Heart left ventricle (tissue), 16 donors: ENCODE results near the gene TMEM9. TPM values are rescaled to one million over a fixed set of nuclear protein-coding genes. Genes with fewer than 3 reads are reported as not detected.

Experiments used
- ATAC-seq, 4 donors: fragments of 200-7000 bp; cut with Tn5 transposase; one replicate each; pipeline ENCODE4 v1.9.1; 2020 to 2022; ENCODE audit warnings: moderate library complexity in 4 of 4, mild to moderate bottlenecking in 3 of 4, moderate number of reproducible peaks in 1 of 4
- DNase-seq, 5 donors: peaks; one replicate each; pipeline ENCODE4 v3.0.0-alpha.2; 2020
- H3K27ac ChIP-seq, 12 donors: fragments of 200-600 bp; sonication (generic) in 4 of 12; one replicate each; pipeline versions ENCODE4 v1.5.0 to v1.8.0; 2016 to 2022; ENCODE audit warnings: mild to moderate bottlenecking in 2 of 12
- H3K27me3 ChIP-seq, 9 donors: fragments of 200-600 bp; sonication (generic) in 2 of 9; one replicate each; pipeline versions ENCODE4 v1.5.1 to v1.8.0; 2016 to 2022; ENCODE audit warnings: mild to moderate bottlenecking in 3 of 9
- H3K36me3 ChIP-seq, 9 donors: fragments of 200-600 bp; sonication (generic) in 2 of 9; one replicate each; pipeline versions ENCODE4 v1.5.0 to v1.8.0; 2018 to 2022; ENCODE audit warnings: mild to moderate bottlenecking in 2 of 9
- H3K4me1 ChIP-seq, 12 donors: fragments of 200-600 bp; sonication (generic) in 4 of 12; one replicate each; pipeline versions ENCODE4 v1.5.0 to v1.8.0; 2016 to 2022; ENCODE audit warnings: mild to moderate bottlenecking in 3 of 12
- H3K4me3 ChIP-seq, 12 donors: fragments of 200-600 bp; sonication (generic) in 4 of 12; one replicate each; pipeline versions ENCODE4 v1.5.0 to v1.8.0; 2017 to 2022; ENCODE audit warnings: mild to moderate bottlenecking in 9 of 12, moderate library complexity in 4 of 12
- H3K9me3 ChIP-seq, 12 donors: fragments of 200-600 bp; sonication (generic) in 4 of 12; one replicate each; pipeline versions ENCODE4 v1.5.0 to v1.8.0; 2016 to 2022; ENCODE audit warnings: mild to moderate bottlenecking in 1 of 12
- CTCF ChIP-seq, 12 donors: fragments of 200-600 bp; sonication (generic) in 4 of 12; IDR thresholded peaks; one replicate each; pipeline versions ENCODE4 v1.5.0 to v1.8.0; 2018 to 2022; ENCODE audit warnings: antibody characterized with exemption in 12 of 12, mild to moderate bottlenecking in 5 of 12
- POLR2A ChIP-seq, 2 donors: fragments of 450-650 bp; IDR thresholded peaks; one replicate each; pipeline ENCODE4 v1.6.1; 2017; ENCODE audit warnings: antibody characterized with exemption in 2 of 2, mild to moderate bottlenecking in 2 of 2, moderate library complexity in 2 of 2
- WGBS, 4 donors: extraction: QIAGEN DNeasy Blood & Tissue Kit in 2 of 4; methylation state at CpG; one replicate each; pipeline versions ENCODE4 v1.1.5 to v1.1.7; 2013 to 2018; 5-methylcytosine and 5-hydroxymethylcytosine counted together
- intact Hi-C, 10 donors: fragments of 100-400 bp; cut with DNase I; formaldehyde crosslinking; loops; one replicate each; pipeline versions ENCODE4 v1.11.1 to v1.14.2; 2022
- polyA plus RNA-seq, 2 donors: library from polyadenylated mRNA; stranded (reverse); fragments of 200-250 nt; gene quantifications; one replicate each; pipeline ENCODE4 v1.2.3, GENCODE V29; 2013
- total RNA-seq, 9 donors: library from RNA; depleted of rRNA in 2 of 9; stranded (reverse); fragments of >200 nt in 2 of 9; fragmentation: NEBNext Ultra II Directional in 3 of 9; extraction: Animal tissue kit (Norgen Biotek cat#: 25700) in 3 of 9; gene quantifications; one replicate each; pipeline versions ENCODE4 v1.1.0 to v1.2.4, GENCODE V29; 2016 to 2023
- donor health status: ischemic (EF 13 %, LVEDD 7.1; RV severe dilation, severe dysfunction).
- donor health status: healthy with polysubstance abuse.
- donor health status: DM: no; HTN: yes; CAD: no.
- donor health status: DM: no; HTN: no; CAD: no.
- donor health status: ischemic (EF 25% LVEDD 6.9; RV normal size, moderate dysfunction).
- donor health status: ischemic (EF 25% LVEDD 5.7; RV mildly dilated, moderate dysfunction).
- donor health status: healthy.
- donor health status: DM: yes; HTN: yes; CAD: no.
- donor health status: ischemic (EF 35%, LVEDD 5.7; RV mildly dilated, moderate dysfunction).
- donor health status: nonischemic (EF 11% LVEDD 7.7; RV severe dilation, severe dysfunction).
- donor health status: DM: yes; HTN: yes; CAD: no.
- donor health status: PGD.
- donor health status: ischemic (EF 29% LVEDD 5.4; RV normal size, mild dysfunction).
- donor health status: nonischemic (EF 23%, LVEDD 6.1; RV moderate dilation, normal function).

The TMEM9 gene
- total and polyA plus RNA-seq, 11 donors = 22.4 to 42.9 (median 29.3) TPM

GRCh38 chr1:201146626-201147390 lies 7.5 kb downstream of the TMEM9 start:
- H3K27me3 ChIP-seq = no peaks in the 10 kb centered on the region
- H3K9me3 ChIP-seq = no peaks in the 10 kb centered on the region
- peaks cover 0 to 96% (median 86%) of the 10 kb centered on the region in 9 donors for H3K36me3 ChIP-seq
- H3K4me1 ChIP-seq = peaks cover 0 to 12% (median 0%) of the 10 kb centered on the region in 12 donors
- H3K4me3 ChIP-seq = no peak overlapping the region
- intact Hi-C loops = no loop called here
- H3K27ac ChIP-seq = no peak overlapping the region
- no peak for DNase-seq
- TF ChIP-seq POLR2A (IDR thresholded peaks at IDR 0.05) (no peak), CTCF (IDR thresholded peaks at IDR 0.05) (no peak)
- 88 to 95% (median 93%) methylated on average over 16 to 17 of the region's 17 CpGs for WGBS, 4 donors
- ATAC-seq = no peak

- no peak for TF ChIP-seq POLR2A (IDR thresholded peaks at IDR 0.05)
- no peak for TF ChIP-seq CTCF (IDR thresholded peaks at IDR 0.05)
- peaks cover 0 to 97% (median 84%) of the 10 kb centered on the region in 9 donors for H3K36me3 ChIP-seq
- H3K9me3 ChIP-seq = no peaks in the 10 kb centered on the region
- intact Hi-C loops = no loop called here
- ATAC-seq = no peak
- H3K27me3 ChIP-seq = no peaks in the 10 kb centered on the region
- no peak overlapping the region for H3K4me3 ChIP-seq
- DNase-seq = no peak
- no peak overlapping the region for H3K27ac ChIP-seq
- peaks cover 0 to 12% (median 0%) of the 10 kb centered on the region in 12 donors for H3K4me1 ChIP-seq
- WGBS, 4 donors = 86 to 96% (median 92%) methylated on average over 7 of the region's 7 CpGs
Observed at GRCh38 chr1:201145816-201146215, 8.5 kb downstream of the TMEM9 start.

GRCh38 chr1:201145132-201145531 lies 9.1 kb downstream of the TMEM9 start:
- H3K9me3 ChIP-seq = no peaks in the 10 kb centered on the region
- DNase-seq (no peak), ATAC-seq (no peak)
- peaks cover 0 to 97% (median 82%) of the 10 kb centered on the region in 9 donors for H3K36me3 ChIP-seq
- H3K27me3 ChIP-seq = no peaks in the 10 kb centered on the region
- no peak overlapping the region for H3K27ac ChIP-seq
- H3K4me1 ChIP-seq = peaks cover 0 to 12% (median 0%) of the 10 kb centered on the region in 12 donors
- intact Hi-C loops = no loop called here
- no peak for TF ChIP-seq POLR2A (IDR thresholded peaks at IDR 0.05)
- TF ChIP-seq CTCF (IDR thresholded peaks at IDR 0.05) = no peak
- no peak overlapping the region for H3K4me3 ChIP-seq
- WGBS, 4 donors = 58 to 76% (median 60%) methylated on average over 3 of the region's 3 CpGs

- DNase-seq = no peak
- Histone ChIP-seq H3K27me3 (no peaks in the 10 kb centered on the region), H3K27ac (no peak overlapping the region), H3K4me1 (peaks cover 0 to 12% (median 0%) of the 10 kb centered on the region in 12 donors), H3K36me3 (peaks cover 0 to 97% (median 82%) of the 10 kb centered on the region in 9 donors), H3K9me3 (no peaks in the 10 kb centered on the region), H3K4me3 (no peak overlapping the region)
- ATAC-seq = no peak
- 78 to 85% (median 81%) methylated on average over 5 of the region's 5 CpGs for WGBS, 4 donors
- TF ChIP-seq CTCF (IDR thresholded peaks at IDR 0.05) = no peak
- no peak for TF ChIP-seq POLR2A (IDR thresholded peaks at IDR 0.05)
- intact Hi-C loops = no loop called here
Observed at GRCh38 chr1:201144701-201145100, 9.6 kb downstream of the TMEM9 start.
